ENCODE data around the gene CSNK2B. TPM values are rescaled to one million over a fixed set of nuclear protein-coding genes. Genes with fewer than 3 reads are reported as not detected.

Gene CSNK2B
- total and polyA plus RNA-seq, 9 of the 15 experiments (the other 6 are each of a cell fraction or from before 2014, with no cell fraction given): 120 to 1,126 (median 529) TPM

DNA sequence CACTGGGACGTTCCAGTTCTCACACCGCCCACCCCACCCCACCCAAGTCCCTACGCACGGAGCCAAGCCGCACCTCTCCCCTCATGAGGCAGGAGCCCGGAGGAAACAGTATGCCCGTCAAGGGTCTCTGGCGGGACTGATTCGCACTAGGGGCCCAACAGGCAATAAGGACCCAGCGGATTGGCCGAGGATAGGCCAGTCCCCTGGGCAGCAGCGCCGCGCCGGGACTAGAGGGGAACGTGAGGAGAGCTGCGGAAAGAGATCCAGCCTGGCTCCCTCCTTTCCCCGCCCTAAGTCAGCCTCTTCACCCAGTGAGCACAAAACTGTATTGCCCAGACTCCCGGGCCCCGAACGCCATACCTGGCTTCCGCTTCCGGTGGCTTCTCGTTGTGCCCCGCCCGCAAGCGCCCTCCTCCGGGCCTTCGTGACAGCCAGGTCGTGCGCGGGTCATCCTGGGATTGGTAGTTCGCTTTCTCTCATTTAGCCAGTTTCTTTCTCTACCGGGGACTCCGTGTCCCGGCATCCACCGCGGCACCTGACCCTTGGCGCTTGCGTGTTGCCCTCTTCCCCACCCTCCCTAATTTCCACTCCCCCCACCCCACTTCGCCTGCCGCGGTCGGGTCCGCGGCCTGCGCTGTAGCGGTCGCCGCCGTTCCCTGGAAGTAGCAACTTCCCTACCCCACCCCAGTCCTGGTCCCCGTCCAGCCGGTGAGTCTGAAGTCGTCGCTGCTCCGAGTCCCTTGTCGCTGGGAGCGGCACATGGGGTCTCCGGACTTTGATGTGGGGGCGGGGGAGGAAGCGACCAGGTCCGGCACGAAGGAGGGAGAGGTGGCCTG, at the start of gene CSNK2B (continued):
- TF ChIP-seq, protein P1, sequence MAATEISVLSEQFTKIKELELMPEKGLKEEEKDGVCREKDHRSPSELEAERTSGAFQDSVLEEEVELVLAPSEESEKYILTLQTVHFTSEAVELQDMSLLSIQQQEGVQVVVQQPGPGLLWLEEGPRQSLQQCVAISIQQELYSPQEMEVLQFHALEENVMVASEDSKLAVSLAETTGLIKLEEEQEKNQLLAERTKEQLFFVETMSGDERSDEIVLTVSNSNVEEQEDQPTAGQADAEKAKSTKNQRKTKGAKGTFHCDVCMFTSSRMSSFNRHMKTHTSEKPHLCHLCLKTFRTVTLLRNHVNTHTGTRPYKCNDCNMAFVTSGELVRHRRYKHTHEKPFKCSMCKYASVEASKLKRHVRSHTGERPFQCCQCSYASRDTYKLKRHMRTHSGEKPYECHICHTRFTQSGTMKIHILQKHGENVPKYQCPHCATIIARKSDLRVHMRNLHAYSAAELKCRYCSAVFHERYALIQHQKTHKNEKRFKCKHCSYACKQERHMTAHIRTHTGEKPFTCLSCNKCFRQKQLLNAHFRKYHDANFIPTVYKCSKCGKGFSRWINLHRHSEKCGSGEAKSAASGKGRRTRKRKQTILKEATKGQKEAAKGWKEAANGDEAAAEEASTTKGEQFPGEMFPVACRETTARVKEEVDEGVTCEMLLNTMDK (IDR thresholded peaks at IDR 0.05; ENCODE audit: borderline replicate concordance, insufficient read depth, low read depth, low read length, poor library complexity, severe bottlenecking): peak; percentile 92
- TF ChIP-seq NRF1 (conservative IDR thresholded peaks at IDR 0.05 in 1 of 2, IDR thresholded peaks at IDR 0.05 in 1 of 2) (peak; percentile 92 to 93), MCM7 (IDR thresholded peaks at IDR 0.05) (no peak), RFX7 (CRISPR knock-in tag; IDR thresholded peaks at IDR 0.05) (0 out of 2 replicates have a peak, but pooled peaks have one; percentile 29), IRF2 (CRISPR knock-in tag; IDR thresholded peaks at IDR 0.05) (no peak)
- TF ChIP-seq, protein P2, sequence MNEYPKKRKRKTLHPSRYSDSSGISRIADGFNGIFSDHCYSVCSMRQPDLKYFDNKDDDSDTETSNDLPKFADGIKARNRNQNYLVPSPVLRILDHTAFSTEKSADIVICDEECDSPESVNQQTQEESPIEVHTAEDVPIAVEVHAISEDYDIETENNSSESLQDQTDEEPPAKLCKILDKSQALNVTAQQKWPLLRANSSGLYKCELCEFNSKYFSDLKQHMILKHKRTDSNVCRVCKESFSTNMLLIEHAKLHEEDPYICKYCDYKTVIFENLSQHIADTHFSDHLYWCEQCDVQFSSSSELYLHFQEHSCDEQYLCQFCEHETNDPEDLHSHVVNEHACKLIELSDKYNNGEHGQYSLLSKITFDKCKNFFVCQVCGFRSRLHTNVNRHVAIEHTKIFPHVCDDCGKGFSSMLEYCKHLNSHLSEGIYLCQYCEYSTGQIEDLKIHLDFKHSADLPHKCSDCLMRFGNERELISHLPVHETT (CRISPR knock-in tag; conservative IDR thresholded peaks at IDR 0.05 in 1 of 2, IDR thresholded peaks at IDR 0.05 in 1 of 2): no peak
- TF ChIP-seq, protein P3, sequence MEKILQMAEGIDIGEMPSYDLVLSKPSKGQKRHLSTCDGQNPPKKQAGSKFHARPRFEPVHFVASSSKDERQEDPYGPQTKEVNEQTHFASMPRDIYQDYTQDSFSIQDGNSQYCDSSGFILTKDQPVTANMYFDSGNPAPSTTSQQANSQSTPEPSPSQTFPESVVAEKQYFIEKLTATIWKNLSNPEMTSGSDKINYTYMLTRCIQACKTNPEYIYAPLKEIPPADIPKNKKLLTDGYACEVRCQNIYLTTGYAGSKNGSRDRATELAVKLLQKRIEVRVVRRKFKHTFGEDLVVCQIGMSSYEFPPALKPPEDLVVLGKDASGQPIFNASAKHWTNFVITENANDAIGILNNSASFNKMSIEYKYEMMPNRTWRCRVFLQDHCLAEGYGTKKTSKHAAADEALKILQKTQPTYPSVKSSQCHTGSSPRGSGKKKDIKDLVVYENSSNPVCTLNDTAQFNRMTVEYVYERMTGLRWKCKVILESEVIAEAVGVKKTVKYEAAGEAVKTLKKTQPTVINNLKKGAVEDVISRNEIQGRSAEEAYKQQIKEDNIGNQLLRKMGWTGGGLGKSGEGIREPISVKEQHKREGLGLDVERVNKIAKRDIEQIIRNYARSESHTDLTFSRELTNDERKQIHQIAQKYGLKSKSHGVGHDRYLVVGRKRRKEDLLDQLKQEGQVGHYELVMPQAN (IDR thresholded peaks at IDR 0.05; ENCODE audit: borderline replicate concordance): peak; percentile 97
- TF ChIP-seq, protein P4, sequence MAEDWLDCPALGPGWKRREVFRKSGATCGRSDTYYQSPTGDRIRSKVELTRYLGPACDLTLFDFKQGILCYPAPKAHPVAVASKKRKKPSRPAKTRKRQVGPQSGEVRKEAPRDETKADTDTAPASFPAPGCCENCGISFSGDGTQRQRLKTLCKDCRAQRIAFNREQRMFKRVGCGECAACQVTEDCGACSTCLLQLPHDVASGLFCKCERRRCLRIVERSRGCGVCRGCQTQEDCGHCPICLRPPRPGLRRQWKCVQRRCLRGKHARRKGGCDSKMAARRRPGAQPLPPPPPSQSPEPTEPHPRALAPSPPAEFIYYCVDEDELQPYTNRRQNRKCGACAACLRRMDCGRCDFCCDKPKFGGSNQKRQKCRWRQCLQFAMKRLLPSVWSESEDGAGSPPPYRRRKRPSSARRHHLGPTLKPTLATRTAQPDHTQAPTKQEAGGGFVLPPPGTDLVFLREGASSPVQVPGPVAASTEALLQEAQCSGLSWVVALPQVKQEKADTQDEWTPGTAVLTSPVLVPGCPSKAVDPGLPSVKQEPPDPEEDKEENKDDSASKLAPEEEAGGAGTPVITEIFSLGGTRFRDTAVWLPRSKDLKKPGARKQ (CRISPR knock-in tag; IDR thresholded peaks at IDR 0.05): no peak
- TF ChIP-seq, protein P5, sequence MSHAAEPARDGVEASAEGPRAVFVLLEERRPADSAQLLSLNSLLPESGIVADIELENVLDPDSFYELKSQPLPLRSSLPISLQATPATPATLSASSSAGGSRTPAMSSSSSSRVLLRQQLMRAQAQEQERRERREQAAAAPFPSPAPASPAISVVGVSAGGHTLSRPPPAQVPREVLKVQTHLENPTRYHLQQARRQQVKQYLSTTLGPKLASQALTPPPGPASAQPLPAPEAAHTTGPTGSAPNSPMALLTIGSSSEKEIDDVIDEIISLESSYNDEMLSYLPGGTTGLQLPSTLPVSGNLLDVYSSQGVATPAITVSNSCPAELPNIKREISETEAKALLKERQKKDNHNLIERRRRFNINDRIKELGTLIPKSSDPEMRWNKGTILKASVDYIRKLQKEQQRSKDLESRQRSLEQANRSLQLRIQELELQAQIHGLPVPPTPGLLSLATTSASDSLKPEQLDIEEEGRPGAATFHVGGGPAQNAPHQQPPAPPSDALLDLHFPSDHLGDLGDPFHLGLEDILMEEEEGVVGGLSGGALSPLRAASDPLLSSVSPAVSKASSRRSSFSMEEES (CRISPR knock-in tag; IDR thresholded peaks at IDR 0.05): no peak
